OCI-LY3 (cell line): ENCODE measurements around the gene ASIC4.

Experiments used
- EZH2phosphoT487 ChIP-seq: fragments of 200-600 bp; shearing (Covaris generic); IDR thresholded peaks from 2 replicates; pipeline ENCODE4 v1.6.1; 2018; ENCODE audit warnings: antibody characterized with exemption, mixed run types, low read depth
- TF ChIP-seq, protein P1 (sequence below): fragments of 200-600, 300-600 bp; sonication (generic); IDR thresholded peaks from 2 replicates; pipeline ENCODE4 v1.5.1; 2014; ENCODE audit warnings: antibody characterized with exemption, low read length, low read depth

DNA sequence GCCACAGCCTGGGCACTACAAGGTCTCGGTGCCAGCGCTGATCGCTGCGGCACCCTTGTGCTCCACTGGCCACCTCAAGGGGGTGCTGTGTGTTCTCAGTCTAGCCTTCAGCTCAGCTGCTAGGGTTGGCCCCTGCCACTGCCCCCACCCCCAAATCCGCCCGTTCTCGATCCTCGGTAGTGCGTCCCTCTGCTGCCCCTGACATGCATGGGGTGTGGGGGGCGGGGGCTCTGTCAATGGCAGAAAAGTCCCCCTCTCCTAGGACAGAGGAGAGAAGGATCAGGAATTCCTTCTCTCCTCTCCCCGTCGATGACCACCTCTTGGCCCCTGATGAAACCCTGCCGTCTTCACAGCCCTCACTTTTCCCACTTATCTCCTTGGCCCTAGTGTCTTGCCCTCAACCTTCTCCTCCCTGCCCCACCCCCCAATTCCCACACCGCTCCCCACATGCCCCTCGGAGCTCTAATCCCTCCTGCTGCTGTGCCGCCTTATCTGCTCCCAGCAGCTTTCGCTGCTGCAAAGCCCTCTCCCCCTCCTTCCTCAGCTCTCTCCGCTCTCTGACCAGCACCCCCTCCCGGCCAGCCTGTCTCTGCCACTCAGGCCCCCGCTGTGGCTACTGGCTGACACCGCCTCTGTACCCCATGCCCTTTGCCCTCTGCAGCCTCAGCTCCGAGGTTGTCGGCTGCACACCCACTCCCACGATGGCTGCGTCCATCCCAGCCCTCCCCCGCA lies 4.3 kb upstream of the ASIC4 start:
- TF ChIP-seq, protein P1, sequence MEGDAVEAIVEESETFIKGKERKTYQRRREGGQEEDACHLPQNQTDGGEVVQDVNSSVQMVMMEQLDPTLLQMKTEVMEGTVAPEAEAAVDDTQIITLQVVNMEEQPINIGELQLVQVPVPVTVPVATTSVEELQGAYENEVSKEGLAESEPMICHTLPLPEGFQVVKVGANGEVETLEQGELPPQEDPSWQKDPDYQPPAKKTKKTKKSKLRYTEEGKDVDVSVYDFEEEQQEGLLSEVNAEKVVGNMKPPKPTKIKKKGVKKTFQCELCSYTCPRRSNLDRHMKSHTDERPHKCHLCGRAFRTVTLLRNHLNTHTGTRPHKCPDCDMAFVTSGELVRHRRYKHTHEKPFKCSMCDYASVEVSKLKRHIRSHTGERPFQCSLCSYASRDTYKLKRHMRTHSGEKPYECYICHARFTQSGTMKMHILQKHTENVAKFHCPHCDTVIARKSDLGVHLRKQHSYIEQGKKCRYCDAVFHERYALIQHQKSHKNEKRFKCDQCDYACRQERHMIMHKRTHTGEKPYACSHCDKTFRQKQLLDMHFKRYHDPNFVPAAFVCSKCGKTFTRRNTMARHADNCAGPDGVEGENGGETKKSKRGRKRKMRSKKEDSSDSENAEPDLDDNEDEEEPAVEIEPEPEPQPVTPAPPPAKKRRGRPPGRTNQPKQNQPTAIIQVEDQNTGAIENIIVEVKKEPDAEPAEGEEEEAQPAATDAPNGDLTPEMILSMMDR, result peak; percentile 45
- TF ChIP-seq EZH2phosphoT487, result no peak
